ENCODE measurements around the gene AGTRAP.

AGTRAP gene

DNA sequence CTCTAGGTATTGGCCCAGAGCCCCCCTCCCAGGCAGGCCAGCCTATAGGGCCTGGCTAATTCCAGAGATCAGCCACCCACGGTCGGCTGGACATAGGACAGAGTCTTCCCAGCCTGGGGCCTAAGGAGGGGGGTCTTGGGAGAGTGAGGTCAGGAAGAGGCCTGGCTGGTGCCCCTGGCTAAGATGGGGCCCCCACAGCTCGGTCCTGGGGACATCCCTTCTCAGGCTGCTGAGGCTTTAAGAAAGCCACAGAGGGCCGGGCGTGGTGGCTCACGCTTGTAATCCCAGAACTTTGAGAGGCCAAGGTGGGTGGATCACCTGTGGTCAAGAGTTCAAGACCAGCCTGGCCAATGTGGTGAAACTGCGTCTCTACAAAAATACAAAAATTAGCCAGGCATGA, 28.6 kb downstream of the AGTRAP start:
- no peak for DNase-seq

DNA sequence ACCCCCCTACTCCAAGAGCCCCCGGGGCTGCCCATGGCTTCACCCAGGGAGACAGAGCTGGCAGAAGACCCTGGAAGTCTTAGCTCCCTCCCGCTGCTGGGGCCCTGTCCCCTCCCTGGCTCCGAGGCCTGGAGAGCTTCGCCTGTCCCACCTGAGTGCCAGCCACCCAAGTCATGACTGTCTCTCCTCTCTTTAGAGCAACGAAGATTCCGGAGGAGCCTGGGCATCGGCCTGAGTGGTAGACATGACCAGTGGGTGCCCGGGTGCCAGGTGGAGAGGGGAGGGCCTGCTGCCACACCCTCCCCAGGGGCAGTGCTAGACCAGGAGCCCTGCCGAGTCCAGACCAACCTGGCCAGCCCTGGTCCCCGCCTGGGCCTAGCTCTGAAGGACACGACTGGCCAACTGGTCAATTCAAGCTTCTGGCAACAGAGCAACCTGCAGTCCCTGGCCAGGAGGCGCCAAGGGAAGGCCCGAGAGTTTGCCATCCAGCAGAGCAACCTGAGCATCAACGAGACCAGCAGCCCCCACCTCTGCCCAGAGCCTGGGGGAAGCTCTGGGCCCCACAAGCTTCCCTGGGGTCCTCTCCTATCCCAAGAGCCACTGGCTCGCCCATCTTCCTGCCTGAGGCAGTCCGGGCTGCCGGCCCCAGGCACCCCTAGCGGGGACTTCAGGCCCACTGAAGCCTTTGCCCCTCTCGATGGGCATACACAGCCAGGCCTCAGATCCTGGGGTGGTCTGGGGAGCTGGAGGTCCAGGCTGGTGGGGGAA, 29.9 kb downstream of the AGTRAP start:
- no peak for DNase-seq

DNA sequence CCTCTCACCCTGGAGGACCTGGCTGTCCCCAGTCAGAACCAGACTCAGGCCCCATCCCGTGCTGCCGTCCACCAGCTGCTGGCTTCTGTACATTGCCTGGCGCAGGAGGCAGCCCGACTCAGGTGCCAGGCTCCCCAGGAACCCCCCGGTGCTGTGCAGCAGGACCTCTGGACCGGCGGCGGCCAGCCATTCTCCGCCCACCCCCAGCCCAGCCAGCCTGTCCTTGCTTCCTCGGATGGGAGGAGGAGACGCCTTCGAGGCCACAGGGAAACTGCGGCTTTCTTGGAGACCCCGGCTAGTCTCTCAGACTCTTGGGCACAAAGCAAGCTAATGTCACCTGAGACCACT, 30.5 kb downstream of the AGTRAP start:
- no peak for DNase-seq

DNA sequence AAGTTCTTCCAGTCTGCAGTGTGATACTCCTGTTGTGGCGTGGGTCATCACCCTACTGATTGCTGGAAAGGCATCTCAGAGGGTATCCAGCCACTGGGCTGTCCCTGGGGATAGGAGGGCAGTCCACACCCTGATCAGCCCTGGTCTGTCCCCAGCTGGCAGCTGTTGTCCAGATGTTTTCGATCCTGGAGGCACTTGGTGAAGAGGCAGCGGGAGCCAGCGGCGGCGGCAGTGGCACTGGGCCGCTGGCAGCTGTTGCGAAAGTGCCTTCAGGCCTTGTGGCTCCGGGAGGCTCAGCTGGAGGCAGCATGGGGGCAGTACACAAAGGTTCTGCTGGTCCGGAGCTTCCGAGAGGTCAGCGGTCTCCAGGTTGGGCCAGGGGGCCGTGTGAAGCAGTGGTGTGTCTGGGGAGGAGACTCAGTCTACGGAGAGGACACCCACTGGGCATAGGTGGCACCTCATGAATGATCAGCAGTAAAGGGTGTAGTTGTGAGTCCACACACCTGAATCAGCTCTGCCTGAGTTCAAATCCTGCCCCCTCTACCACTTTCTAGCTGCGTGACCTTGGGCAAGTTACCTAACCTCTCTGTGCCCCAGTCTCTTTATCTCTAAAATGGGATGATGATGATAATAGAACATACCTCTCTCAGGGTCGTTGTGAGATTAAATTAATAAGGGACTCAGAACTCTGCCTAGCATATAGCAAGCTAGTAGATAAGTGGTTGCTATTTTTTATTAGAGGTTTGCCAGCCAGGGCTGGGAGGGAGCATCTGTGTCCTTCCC, 32.2 kb downstream of the AGTRAP start:
- DNase-seq, result no peak

DNA sequence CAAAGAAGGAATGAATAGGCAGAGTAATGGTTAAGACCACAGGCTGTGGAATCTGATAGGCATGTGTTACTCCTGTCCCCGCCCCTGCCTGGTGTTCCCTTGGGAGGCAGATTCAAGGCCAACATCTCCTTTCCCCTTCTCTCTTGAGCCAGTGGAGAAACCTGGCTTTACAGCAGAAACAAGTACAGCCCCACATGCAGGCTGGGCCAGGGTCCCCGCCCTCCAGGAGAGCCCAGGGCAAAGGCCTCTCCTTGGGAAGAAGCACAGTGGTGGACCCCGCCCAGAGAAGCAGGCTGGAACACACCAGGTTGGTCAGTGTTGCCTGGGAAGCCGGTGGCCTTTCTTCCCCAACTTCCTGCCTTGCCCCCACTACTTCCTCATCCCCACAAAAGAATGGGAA, 32.9 kb downstream of the AGTRAP start:
- DNase-seq, result no peak

DNA sequence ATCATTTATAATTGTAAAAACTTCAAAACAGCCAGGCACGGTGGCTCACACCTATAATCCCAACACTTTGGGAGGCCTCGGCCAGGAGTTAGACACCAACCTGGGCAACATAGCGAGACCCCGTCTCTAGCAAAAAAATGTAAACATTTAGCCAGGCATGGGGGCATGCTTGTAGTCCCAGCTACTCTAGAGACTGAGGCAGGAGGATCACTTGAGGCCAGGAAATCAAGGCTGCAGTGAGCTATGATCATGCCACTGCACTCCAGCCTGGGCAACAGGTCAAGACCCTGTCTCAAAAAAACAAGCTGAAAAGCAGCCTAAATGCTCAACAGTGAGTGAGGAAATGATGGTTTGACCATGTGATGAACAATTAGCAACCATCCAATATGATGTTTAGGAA, 33.3 kb downstream of the AGTRAP start:
- no peak for DNase-seq

DNA sequence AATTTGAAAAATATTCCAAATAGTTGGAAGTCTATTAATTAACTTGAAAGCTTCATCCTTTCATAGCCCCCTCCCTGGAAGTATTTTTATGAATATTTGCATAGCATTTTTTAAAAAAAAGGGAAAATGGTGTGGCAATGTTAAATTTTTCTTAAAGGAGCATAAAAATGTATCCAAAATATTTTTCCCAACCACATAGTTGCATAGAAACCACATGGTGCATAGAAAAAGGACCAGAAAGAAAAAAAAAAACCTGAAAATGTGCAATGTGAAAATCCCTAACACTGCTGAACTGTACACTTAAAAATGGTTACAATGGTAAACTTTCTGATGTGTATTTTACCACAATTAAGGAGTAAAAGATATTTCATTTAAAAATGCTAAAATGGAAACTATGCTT, 34.1 kb downstream of the AGTRAP start:
- DNase-seq, result no peak

DNA sequence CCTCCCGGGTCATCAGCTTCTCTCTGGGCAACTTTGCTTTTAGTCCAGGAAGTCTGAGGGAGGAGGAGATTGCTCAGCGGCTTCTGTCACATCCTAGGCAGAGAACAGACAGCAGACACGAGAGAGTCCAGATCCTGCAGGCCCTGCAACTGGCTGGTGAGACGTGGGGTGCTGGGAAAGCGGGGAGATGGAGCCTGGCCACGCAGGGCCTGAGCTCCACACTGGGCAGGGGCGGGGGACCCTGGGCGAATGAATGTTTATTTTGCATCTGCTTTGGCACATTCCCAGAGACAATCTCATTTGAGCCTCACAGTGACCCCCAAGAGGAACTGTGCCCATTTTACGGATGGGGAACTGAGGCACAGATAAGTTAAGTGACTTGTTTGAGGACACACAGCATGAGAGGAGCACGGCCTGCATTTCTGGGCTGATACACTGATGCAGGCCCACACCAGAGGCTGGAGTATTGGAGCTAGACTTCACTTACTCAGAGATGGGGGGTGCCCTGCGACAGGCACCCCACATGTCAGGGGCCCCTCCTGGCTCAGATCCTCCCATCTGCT, 35.6 kb downstream of the AGTRAP start:
- no peak for DNase-seq

DNA sequence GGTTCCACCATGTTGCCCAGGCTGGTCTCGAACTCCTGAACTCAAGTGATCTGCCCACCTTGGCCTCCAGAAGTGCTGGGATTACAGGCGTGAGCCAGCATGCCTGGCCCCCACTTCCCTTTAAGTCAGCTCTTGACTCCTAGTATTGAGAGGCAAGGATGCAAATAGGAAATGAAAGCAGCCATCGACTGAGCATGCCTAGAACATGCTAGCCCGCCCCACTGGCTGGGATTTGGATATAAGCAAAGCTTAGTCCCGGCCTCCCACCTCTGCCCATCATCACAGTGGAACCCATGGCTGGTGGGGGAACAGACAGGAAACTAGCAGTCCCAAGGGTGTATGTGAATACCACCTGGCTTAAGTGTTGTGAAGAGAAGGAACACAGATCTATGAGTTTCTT, 36.5 kb downstream of the AGTRAP start:
- no peak for DNase-seq

DNA sequence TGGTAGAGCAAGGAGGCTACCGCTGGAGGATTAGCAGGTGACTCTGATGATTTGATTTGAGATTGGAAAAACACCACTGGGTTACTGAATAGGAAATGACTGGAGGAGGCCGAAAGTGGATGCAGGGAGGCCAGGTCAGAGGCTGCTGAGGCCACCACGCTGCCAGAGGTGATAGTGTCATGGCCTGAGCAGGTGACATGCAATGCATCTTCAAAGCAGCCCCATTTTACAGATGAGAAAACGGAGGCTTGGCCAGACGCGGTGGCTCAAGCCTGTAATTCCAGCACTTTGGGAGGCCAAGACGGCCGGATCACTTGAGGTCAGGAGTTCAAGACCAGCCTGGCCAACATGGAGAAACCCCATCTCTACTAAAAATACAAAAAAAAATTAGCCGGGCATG, 38.8 kb downstream of the AGTRAP start:
- no peak for DNase-seq

DNA sequence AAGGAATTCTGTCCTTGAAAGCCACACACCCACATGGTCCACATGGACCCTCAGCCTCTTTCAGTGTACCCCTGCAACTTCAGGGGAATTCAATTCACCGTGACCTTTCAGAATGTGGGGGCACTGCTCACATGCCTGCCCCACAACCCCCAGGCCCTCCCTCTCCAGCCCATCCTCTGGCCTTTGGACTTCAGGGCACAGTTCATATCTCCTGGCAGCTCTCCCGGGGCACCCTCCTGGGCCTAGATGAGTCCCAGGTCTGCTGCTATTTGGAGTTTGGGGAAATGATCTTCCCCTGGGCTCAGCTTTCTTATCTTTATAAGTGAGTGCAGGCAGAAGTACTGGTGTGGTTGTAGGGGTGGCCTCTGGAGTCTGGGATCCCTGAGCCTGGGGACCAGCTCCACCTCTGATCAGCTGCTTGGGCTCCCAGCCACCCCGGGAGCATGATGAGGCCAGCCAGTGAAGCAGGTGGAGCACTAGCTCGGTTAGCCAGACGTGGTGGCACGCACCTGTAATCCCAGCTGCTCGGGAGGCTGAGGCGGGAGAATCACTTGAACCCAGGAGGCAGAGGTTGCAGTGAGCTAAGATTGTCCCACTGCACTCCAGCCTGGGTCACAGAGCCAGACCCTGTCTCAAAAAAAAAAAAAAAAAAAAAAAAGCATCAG, 41.9 kb downstream of the AGTRAP start:
- no peak for DNase-seq

DNA sequence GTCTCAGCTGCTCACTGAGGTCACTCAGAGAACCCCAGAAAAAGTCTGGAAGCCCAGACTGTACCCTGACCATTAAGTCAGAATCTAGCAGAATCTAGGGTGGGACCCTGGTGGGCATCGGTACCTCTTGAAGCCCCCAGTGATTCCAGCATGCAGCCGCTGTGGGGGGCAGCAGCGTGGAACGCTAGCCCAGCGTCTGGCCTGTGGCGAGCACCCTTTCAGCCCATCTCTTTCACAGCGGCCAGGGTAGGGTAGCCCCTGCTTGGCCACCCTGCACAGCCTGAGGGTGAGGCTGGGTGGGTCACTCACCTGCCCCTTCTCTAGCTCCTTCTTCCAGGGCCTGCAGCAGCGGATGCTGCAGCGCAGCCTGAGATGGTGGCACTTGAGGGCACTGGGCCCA, 42.4 kb downstream of the AGTRAP start:
- no peak for DNase-seq

DNA sequence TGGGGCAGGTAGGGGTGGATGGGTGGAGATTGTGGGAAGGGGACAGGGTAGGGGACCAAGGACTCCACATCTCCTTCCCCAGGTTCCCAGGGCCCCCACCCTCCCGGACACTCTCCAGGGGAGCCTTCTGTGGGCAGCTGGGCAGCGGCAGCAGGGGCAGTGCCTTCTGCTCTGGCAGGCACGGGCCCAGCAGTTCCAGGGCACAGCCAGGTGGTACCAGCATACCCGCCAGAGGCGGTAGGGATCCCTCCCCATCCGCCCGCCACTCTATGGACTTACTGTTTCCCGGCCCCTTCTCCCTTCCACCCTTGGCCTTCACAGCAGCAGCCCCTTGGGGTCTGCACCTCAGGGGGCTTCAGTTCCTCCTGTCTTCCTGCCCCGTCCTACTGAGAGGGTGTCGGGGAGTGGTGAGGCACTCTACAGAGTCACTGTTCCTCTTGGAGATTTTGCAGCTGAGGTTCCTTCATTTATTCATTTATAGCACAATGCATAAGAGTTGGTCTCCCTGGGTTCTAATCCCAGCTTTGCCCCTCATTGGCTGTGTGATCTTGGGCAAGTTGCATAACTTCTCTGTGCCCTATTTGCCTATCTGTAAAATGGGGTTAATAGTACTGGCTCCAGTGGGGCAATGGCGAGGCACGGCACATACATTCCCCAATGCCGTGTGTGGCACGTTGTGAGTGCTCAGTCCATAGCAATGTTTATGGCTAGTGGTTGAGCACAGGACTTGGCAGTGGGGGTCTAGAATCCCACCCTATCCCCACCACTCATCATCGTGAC, 43.1 kb downstream of the AGTRAP start:
- no peak for DNase-seq

DNA sequence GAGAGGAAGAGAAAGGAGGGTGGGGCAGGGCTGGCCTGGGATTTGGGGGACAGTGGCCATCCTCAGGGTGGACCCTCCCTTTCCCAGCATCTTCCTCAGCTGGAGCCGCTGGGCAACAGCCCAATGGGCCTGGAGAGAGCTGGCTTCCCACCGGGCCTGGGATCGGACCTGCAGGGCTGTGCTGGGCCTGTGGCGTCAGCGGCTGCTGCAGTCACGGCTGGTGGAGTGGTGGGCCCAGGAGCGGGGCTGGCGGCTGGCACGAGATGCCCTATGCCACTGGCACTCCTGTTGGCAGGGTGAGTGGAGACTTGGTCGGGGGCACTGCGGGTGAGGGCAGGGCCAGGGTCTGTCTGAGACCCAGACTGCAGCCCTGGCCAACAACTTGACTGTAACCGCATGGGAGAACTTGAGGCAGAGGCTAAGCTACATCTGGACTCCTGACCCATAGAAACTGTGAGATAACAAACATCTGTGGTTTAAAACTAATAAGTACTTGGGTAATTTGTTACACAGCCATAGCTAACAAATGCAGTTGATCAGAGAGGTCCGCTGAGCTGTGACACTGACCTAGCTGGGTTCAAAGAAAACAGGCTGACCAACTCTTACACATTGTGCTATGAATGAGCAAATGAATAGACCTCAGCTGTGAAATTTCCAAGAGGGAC, 43.9 kb downstream of the AGTRAP start:
- no peak for DNase-seq

DNA sequence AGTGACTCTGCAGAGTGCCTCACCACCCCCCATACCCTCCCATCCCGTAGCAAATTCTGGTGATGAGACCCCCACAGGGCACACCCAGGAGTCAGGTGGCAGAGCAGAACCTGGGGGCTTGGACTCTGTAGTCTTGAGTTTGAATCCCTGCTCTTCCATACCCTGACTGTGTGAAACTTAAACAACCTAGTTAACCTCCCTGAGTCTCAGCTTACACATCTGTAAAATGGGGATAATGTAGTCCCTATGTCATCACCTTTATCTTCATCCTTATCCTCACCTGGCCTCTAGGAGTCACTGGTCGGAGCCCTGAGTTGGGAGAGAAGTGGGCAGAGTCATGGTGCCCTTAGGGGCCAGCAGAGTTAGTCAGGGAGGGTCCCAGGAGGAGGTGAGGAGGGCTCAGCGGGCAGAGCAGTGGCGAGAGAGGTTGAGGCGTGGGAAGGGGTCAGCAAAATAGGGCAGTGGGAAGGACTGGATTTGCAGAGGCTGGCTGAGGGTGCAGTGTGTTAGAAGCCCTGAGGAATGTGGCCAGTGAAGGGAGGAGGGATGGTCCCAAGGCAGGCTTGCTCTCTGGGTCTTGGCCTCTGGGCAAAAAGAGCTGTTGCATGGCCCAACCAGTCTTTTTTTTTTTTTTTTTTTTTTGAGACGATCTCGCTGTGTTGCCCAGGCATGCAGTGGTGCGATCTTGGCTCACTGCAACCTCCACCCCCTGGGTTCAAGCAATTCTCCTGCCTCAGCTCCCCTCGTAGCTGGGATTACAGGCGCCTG, 44.6 kb downstream of the AGTRAP start:
- DNase-seq, result no peak

DNA sequence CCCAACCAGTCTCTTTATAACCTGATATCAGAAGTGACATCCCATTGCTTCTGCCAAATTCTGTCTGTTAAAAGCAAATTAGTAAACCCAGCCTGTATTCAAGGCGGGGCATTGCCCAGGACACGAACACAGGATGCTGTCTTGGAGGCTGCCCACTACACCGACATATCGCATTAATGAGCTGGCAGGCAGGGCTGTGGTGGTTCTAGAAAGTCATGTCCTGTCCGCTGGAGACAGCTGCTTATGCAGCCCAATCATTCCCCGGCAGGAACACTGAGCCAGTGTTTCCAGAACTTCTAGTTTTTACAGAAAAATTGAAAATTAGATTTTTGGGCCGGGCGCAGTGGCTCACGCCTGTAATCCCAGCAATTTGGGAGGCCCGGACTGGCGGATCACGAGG, 45.4 kb downstream of the AGTRAP start:
- DNase-seq, result no peak

DNA sequence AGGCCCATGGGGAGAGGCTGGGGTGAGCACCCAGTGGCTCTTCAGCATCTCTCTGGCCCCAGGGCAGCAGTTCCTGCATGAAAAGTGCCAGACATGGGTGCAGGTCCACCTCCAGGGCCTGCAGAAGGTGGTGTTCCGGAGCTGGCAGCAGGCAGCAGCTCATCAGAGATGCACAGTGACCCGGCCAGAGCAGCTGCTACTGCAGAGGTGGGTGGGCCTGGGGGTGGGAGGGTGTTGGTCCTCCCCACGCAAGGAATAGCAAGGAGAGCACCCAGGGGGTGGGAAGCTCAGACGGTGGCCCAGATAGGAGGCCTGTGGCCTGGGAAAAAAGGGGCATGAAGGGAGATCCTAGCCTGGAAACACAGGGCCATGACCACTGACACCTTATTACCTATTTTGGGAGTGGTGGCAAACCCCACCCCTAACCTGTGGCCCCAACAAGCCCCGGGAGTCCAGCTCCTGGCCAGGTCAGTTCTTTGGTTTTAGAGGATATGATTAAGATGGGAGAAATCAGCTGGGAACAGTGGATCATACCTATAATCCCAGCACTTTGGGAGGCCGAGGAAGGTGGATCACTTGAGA, 46.3 kb downstream of the AGTRAP start:
- no peak for DNase-seq

DNA sequence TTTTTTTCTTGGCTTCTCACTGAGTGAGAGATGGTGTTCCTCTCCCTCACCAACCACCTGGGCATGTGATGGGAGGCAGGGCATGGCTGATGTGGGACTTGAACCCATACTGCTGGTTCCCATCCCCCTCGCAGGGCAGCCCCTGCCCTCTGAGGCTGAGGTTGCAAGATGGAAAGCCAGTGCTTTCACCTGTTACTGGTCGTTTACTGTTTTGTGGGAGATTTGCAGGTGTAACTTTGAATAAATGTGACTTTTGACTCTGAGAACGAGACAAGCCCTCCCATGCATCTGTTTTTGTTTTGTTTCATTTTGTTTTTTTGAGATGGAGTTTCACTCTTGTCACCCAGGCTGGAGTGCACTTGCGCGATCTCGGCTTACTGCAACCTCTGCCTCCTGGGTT, 47.6 kb downstream of the AGTRAP start:
- no peak for DNase-seq

DNA sequence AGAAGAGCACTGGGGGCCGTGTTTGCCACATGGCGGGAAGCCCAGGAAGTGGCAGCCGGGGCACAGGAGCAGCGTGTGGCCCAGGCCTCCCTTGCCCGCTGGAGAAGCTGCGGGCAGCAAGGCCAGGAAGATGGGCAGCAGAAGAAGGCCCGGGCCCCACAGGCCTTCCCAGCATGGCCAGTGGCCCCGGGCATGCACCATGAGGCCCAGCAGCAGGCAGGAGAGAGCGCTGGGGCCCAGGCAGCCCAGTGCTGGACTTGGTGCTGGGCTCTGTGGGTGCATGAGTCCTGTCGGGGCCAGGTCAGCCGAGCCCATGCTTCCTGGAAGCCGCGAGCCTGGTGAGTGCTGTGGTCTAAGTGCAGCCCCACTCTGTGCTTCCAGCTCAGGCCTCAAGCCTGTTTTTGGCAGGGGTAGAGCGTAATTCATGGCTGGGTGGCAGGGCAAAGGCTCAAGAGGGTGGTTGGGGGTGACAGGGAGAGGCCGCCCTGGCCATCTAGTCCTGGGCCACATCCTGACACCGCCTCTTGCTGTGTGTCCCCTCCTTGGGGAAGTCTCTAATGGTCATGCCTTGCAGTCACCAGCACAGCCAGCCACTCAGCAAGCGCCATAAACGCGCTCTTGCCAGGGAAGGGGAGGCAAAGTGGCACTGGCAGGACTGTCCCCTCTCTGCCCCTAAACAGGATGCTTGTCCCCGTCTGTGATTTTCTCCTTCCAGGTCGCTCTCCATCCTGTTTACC, 48.5 kb downstream of the AGTRAP start:
- DNase-seq, result no peak

DNA sequence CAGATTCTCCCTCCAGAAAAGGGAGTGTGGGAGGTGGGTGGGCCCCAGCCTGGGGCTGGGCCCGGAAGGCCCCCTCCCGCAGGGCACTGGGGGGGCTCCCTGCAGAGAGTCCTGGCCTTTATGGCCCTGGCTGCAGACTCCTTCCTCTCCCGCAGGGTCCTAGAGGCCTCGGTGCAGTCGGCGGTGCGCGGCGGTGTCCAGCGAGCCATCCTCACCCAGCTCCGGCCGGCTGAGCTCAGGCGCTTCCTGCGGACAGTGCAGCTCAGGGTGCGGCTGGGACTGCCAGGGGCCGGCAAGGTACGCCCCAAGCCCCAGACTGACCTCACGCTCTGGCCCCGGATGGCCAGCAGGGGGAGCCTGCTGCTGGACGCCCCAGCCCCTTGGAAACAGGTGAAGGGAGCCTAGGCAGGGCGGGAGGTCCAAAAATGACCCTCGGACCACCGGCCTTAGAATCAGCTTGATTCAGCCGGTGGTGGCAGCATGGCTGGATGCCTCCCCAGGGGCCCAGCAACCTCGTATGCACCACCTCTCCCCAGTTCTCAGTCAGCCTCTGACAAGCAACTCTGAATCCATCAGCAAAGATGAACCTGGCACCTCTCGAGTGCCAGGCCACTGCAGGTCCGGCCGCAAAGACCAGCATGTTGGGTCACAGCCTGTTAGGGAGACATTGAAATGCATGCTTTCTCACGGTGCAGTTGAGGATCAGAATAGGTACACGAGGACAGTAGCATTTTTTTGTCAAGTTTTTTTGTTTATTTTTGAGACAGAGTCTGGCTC, 49.2 kb downstream of the AGTRAP start:
- peak; percentile 44 for DNase-seq

Data from CD4-positive, alpha-beta T cell treated with Interferon gamma for 1 hour (primary cell).